GM12873 (cell line): ENCODE data around the gene ATP10B.

ENCODE experiments used
- TF ChIP-seq, protein P1 (sequence below): IDR thresholded peaks from 2 replicates; pipeline ENCODE4 v1.5.1; 2012; ENCODE audit warnings: low read depth, mild to moderate bottlenecking, moderate library complexity, low read length, control low read depth; ENCODE audit not compliant: insufficient read depth; ENCODE audit errors: missing control alignments

Gene ATP10B

DNA sequence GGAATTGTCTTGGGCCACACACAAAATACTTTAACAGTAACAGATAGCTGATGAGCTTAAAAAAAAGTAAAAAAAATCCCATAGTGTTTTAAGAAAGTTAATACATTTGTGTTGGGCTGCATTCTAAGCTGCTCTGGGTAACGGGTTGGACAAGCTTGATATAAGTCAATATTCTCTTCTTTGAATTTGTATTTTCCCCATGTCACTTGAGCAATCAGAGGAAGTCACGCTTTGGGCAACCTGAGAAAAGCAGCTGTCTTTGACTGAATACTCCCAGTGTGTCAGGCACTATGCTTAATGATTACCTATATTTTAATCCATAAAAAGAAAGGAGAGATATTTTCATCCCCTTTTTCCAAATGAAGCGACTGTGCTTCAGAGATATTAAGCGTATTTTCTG, 84.9 kb downstream of the ATP10B start:
- TF ChIP-seq, protein P1, sequence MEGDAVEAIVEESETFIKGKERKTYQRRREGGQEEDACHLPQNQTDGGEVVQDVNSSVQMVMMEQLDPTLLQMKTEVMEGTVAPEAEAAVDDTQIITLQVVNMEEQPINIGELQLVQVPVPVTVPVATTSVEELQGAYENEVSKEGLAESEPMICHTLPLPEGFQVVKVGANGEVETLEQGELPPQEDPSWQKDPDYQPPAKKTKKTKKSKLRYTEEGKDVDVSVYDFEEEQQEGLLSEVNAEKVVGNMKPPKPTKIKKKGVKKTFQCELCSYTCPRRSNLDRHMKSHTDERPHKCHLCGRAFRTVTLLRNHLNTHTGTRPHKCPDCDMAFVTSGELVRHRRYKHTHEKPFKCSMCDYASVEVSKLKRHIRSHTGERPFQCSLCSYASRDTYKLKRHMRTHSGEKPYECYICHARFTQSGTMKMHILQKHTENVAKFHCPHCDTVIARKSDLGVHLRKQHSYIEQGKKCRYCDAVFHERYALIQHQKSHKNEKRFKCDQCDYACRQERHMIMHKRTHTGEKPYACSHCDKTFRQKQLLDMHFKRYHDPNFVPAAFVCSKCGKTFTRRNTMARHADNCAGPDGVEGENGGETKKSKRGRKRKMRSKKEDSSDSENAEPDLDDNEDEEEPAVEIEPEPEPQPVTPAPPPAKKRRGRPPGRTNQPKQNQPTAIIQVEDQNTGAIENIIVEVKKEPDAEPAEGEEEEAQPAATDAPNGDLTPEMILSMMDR, result no peak

DNA sequence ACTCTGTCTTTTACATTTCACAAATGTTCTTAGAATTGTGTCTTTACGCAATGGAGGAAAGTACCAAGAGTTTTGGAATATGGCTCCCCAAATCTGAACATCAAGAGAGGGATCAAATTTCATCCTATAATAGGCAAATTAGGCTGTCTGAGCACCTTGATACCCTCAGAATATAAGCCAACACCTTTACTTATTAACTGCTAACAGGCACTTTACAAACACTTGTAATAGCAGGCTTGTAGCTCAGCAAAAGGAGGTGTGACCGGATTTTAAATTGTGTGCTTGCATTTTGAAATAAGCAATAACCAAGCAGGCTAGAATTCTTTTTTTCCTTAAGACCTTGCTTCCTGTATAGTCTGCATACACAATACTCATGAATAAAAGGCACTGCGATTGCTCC, 92.0 kb downstream of the ATP10B start:
- TF ChIP-seq, protein P1, result no peak

DNA sequence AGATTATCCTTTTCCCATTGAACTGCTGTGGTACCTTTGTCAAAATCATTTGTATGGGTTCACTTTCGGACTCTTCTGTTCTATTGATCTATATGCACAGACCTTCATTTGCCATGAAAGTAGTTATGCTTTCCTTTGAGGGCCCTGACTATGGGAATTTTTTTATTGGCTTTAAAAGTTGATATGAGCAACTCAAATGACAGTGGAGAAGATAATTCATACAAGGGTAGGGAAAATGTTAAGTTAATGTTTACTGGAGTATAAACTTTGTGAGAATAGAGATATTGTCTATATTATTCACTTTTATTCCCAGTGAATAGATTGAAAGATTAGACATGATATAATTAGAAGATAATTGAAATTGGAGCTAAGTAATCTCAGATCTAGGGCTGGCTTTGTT, 94.8 kb downstream of the ATP10B start:
- TF ChIP-seq, protein P1, result no peak

DNA sequence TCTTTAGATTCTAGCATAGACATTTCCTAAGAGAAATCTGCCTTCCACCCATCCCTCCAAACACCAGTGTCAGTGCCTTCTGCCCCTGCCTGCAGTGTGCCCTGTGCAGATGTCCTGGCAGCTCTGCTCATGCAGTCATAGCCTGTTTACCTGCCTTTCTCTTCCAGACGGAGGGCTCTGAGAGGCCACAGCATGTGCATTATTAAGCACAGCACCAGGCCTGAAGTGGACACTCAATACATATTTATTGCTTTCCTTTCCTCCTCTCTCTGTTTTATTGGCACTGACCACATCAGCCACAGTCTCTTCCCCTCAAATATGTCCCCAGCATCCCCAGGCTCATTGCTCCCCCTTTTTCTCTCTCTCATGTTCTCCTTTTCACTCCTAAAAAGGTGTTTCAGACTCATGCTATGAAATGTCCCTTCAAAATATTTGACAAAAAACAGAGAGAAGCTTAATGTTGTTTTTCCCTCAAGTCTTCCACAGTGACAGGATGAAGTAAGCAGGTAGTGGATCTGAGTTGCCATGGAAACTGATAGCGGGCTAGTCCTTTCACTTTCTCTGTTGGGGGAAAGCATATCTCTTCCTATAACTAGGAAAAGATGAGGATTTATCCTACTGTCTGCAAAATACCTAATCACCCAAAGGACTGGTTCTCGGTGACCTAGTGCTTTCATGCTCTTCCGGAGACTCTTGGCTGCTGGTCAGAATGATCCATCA, 100.9 kb downstream of the ATP10B start:
- TF ChIP-seq, protein P1, result no peak

DNA sequence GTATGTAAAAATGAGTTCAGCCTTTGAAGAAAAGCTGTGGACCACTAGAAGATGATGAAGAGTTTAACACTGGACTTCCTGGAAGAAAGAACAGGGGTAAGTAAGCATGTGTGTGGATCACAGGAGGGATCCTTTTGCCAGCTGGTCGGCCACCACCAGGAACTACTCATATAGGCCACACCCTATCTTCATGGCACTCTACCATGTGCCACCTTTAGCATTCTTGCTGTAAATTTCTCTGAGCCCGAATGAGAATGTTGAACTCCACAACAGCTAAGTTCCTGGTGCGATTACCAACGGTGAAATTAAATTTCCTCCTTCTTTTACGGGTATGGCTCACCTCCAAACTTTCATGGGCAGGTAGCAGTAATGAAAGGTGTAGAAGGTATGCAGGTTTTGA, 102.3 kb downstream of the ATP10B start:
- TF ChIP-seq, protein P1, result no peak

DNA sequence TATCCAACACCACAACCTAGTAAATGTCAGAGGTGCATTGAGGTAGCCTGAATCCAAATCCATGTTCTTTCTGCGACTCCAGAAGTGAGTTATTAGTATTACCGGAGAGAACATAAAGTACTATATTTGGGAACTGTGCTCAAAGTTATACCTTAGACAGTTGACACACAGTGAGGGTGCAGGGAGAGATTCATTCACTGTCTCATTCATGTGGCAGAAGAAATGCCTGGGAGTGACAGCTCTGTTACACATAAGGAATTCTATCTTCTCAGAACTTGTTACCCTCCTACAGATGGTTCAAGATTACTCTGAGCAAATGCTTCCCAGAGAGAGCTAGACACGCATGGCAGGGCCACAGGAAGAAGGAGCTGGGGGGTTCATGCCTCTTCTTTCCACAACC, 103.0 kb downstream of the ATP10B start:
- TF ChIP-seq, protein P1, result no peak

DNA sequence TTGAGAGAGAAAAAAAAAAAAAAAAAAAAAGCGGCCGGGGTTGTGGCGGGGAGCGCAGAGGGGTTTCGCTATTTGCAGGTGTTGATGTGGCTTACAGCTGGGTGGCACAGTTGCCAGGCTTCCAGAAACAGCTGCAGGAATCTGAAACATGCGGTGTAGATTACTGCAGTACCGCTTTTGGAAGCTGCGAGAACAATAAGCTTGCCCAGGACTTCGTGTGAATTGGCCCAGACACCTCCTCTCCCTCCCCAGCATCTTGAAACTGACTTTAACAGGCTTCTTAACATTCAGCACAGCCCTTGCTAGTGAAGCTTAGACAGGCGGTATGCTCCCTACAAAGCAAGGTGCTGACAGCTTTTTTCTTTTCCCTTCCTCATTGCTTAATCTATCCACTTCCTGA, 104.0 kb downstream of the ATP10B start:
- TF ChIP-seq, protein P1, result no peak
